ENCODE data around the gene LCN15. TPM values are rescaled to one million over a fixed set of nuclear protein-coding genes. Genes with fewer than 3 reads are reported as not detected.
A peak's percentile ranks its signal among the peaks of the same experiment; 100 is the strongest.
"Not testable (repeated sequence)": the region's sequence is repeated elsewhere in the genome, so short reads cannot be mapped to it uniquely, and the experiment has no call there.

Gene LCN15
- polyA plus RNA-seq, 1 donor (not counting 4 experiments of a cell fraction or from before 2014, with no cell fraction given) = not detected

GRCh38 chr9:136761545-136761981 is 2.8 kb downstream of the LCN15 start:
- FAIRE-seq = no peak
- H3K27me3 ChIP-seq (ENCODE audit: control insufficient read depth, extremely low read depth, insufficient read depth, low read length) = peaks cover 22% of the 10 kb centered on the region

GRCh38 chr9:136760834-136761544 is 3.3 kb downstream of the LCN15 start:
- H3K4me1 ChIP-seq (ENCODE audit: control insufficient read depth, extremely low read depth, insufficient read depth, low read length); H3K4me2 ChIP-seq (ENCODE audit: control insufficient read depth, extremely low read depth, insufficient read depth, low read depth, low read length); dilution Hi-C loops (cut with MboI; ENCODE audit: extremely low pct_ligation_motif_present, low sequenced_read_pairs); H3K9me3 ChIP-seq (ENCODE audit: control insufficient read depth, low read depth, low read length); H3K27ac ChIP-seq (ENCODE audit: control insufficient read depth, insufficient read depth, low read length); H2AFZ ChIP-seq (ENCODE audit: control insufficient read depth, low read length); H3K79me2 ChIP-seq (ENCODE audit: control insufficient read depth, insufficient read depth, low read length); H3K9ac ChIP-seq (ENCODE audit: control insufficient read depth, extremely low read depth, insufficient read depth, low read length); H3K9me1 ChIP-seq (ENCODE audit: control insufficient read depth, extremely low read depth, insufficient read depth, low read length); DNase-seq (ENCODE audit: low read depth, low spot score); H4K20me1 ChIP-seq (ENCODE audit: control insufficient read depth, extremely low read depth, insufficient read depth, low read length); H3K36me3 ChIP-seq (ENCODE audit: control insufficient read depth in 2 of 2, extremely low read depth in 1 of 2, insufficient read depth in 2 of 2, low read length in 2 of 2); H3K4me3 ChIP-seq (ENCODE audit: control insufficient read depth in 2 of 3, extremely low read depth in 1 of 3, insufficient read depth in 2 of 3, low read depth in 1 of 3, low read length in 3 of 3): not testable (repeated sequence)
- FAIRE-seq = peak; percentile 80
- peaks cover 22% of the 10 kb centered on the region for H3K27me3 ChIP-seq (ENCODE audit: control insufficient read depth, extremely low read depth, insufficient read depth, low read length)
- peak; percentile 60 to 90 (median 69) for TF ChIP-seq CTCF (optimal IDR thresholded peaks at IDR 0.05 in 1 of 3, IDR thresholded peaks at IDR 0.05 in 1 of 3, conservative IDR thresholded peaks at IDR 0.05 in 1 of 3; ENCODE audit: extremely low read depth in 1 of 3, insufficient read depth in 2 of 3, low read length in 3 of 3)

More at GRCh38 chr9:136761545-136761981, 2.8 kb downstream of the LCN15 start:
- DNase-seq (ENCODE audit: low read depth, low spot score) = no peak
- Histone ChIP-seq H3K9me1 (ENCODE audit: control insufficient read depth, extremely low read depth, insufficient read depth, low read length) (no peaks in the 10 kb centered on the region), H3K9me3 (ENCODE audit: control insufficient read depth, low read depth, low read length) (no peaks in the 10 kb centered on the region), H2AFZ (ENCODE audit: control insufficient read depth, low read length) (no peak overlapping the region), H3K4me1 (ENCODE audit: control insufficient read depth, extremely low read depth, insufficient read depth, low read length) (no peaks in the 10 kb centered on the region), H3K4me2 (ENCODE audit: control insufficient read depth, extremely low read depth, insufficient read depth, low read depth, low read length) (no peak overlapping the region), H3K27ac (ENCODE audit: control insufficient read depth, insufficient read depth, low read length) (no peak overlapping the region), H3K36me3 (ENCODE audit: control insufficient read depth in 2 of 2, extremely low read depth in 1 of 2, insufficient read depth in 2 of 2, low read length in 2 of 2) (no peaks in the 10 kb centered on the region), H3K79me2 (ENCODE audit: control insufficient read depth, insufficient read depth, low read length) (no peaks in the 10 kb centered on the region), H3K9ac (ENCODE audit: control insufficient read depth, extremely low read depth, insufficient read depth, low read length) (no peak overlapping the region), H3K4me3 (ENCODE audit: control insufficient read depth in 2 of 3, extremely low read depth in 1 of 3, insufficient read depth in 2 of 3, low read depth in 1 of 3, low read length in 3 of 3) (no peak overlapping the region), H4K20me1 (ENCODE audit: control insufficient read depth, extremely low read depth, insufficient read depth, low read length) (no peaks in the 10 kb centered on the region)
- TF ChIP-seq EZH2 (IDR thresholded peaks at IDR 0.05; ENCODE audit: low read length) (no peak), CTCF (optimal IDR thresholded peaks at IDR 0.05 in 1 of 3, IDR thresholded peaks at IDR 0.05 in 1 of 3, conservative IDR thresholded peaks at IDR 0.05 in 1 of 3; ENCODE audit: extremely low read depth in 1 of 3, insufficient read depth in 2 of 3, low read length in 3 of 3) (no peak)
- dilution Hi-C loops (cut with MboI; ENCODE audit: extremely low pct_ligation_motif_present, low sequenced_read_pairs) = no loop called here

Measured in keratinocyte (primary cell).